ENCODE measurements around the gene MRPL54.

The MRPL54 gene

DNA sequence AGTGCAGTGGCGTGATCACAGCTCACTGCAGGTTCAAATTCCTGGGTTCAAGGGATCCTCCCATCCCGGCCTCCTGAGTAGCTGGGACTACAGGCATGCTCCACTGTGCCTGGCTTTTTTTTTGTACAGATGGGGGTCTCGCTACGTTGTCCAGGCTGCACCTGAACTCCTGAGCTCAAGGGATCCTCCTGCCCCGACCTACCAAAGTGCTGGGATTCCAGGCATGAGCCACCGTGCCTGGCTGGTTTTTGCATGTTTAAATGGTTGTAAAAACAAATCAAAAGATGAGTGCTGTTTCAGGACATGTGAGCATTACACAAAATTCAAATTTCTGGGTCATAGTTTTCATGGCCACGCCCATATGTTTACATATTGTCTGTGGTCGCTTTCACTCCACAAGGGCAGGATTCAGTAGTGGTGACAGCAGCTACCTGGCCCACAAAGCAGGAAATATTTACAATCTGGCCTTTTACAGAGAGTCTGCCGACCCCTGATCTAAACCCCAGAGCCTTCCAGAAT, 18.4 kb downstream of the MRPL54 start:
- TF ChIP-seq, protein P1, sequence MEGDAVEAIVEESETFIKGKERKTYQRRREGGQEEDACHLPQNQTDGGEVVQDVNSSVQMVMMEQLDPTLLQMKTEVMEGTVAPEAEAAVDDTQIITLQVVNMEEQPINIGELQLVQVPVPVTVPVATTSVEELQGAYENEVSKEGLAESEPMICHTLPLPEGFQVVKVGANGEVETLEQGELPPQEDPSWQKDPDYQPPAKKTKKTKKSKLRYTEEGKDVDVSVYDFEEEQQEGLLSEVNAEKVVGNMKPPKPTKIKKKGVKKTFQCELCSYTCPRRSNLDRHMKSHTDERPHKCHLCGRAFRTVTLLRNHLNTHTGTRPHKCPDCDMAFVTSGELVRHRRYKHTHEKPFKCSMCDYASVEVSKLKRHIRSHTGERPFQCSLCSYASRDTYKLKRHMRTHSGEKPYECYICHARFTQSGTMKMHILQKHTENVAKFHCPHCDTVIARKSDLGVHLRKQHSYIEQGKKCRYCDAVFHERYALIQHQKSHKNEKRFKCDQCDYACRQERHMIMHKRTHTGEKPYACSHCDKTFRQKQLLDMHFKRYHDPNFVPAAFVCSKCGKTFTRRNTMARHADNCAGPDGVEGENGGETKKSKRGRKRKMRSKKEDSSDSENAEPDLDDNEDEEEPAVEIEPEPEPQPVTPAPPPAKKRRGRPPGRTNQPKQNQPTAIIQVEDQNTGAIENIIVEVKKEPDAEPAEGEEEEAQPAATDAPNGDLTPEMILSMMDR (IDR thresholded peaks at IDR 0.05; ENCODE audit: low read depth, low read length, missing control alignments): no peak

DNA sequence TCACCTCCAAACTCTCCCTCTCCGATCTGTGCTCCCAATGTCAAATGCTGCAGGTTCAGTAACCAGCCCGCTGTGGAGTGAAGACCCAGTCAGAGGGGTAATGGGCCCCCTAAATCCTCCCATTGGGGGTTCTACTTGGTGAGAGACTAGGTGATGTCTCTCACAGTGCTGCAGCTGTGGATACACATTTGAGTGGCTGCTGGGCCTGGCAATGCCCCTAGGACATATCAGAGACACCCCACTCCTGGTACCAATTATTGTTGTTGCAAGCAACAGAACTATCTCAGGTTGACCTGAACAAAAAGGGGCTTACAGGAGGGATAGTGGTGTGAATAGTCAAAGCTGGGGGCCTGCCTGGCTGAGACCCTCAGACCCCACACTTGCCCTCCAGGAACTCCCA, 19.1 kb downstream of the MRPL54 start:
- TF ChIP-seq, protein P1 (IDR thresholded peaks at IDR 0.05; ENCODE audit: low read depth, low read length, missing control alignments): no peak
- H3K4me3 ChIP-seq (ENCODE audit: low read depth, low read length): no peak overlapping the region
- no peak for DNase-seq (ENCODE audit: low read depth)

More for the DNA sequence above, 18.4 kb downstream of the MRPL54 start:
- no peak overlapping the region for H3K4me3 ChIP-seq (ENCODE audit: low read depth, low read length)
- DNase-seq (ENCODE audit: low read depth): no peak

DNA sequence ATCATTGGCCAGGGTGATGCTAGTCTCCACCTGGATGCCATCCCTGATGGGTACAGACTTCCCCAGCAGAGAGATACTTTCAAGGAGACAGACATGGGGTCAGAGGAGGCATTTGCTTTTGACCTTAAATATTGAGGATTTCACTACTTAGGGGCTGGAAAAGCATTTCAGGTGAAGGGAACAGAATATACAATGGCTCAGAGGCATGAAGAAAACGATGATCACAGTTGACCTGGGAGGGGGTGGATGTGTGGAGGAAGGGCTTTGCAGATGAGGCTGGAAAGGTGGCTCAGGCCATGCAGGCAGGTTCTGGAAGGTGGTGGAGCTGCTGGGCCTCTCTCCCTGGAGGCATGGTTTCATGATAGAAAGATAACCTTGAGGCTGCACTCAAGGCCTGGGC, 19.8 kb downstream of the MRPL54 start:
- TF ChIP-seq, protein P1 (IDR thresholded peaks at IDR 0.05; ENCODE audit: low read depth, low read length, missing control alignments): no peak
- DNase-seq (ENCODE audit: low read depth): no peak
- no peak overlapping the region for H3K4me3 ChIP-seq (ENCODE audit: low read depth, low read length)

DNA sequence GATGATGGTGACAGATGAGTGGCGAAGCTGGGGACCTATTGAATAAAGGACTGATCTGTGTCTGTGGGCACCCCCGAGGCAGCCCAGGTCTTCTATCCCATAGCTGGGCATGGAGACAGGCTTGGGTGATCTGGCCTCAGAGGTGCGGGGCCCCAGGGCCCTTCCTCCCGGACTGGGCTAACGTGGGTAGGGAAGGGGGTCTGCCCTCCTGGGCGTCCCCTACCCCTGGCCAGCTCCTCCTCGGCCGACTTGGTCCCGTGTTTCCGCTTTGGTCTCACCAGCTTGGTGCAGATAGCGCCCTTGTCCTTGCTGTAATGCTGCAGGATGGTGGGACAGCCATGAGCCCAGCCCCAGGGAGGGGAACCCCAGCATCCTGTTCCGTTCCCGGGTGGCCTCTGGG, 20.4 kb downstream of the MRPL54 start:
- H3K4me3 ChIP-seq (ENCODE audit: low read depth, low read length): no peak overlapping the region
- TF ChIP-seq, protein P1 (IDR thresholded peaks at IDR 0.05; ENCODE audit: low read depth, low read length, missing control alignments): no peak

DNA sequence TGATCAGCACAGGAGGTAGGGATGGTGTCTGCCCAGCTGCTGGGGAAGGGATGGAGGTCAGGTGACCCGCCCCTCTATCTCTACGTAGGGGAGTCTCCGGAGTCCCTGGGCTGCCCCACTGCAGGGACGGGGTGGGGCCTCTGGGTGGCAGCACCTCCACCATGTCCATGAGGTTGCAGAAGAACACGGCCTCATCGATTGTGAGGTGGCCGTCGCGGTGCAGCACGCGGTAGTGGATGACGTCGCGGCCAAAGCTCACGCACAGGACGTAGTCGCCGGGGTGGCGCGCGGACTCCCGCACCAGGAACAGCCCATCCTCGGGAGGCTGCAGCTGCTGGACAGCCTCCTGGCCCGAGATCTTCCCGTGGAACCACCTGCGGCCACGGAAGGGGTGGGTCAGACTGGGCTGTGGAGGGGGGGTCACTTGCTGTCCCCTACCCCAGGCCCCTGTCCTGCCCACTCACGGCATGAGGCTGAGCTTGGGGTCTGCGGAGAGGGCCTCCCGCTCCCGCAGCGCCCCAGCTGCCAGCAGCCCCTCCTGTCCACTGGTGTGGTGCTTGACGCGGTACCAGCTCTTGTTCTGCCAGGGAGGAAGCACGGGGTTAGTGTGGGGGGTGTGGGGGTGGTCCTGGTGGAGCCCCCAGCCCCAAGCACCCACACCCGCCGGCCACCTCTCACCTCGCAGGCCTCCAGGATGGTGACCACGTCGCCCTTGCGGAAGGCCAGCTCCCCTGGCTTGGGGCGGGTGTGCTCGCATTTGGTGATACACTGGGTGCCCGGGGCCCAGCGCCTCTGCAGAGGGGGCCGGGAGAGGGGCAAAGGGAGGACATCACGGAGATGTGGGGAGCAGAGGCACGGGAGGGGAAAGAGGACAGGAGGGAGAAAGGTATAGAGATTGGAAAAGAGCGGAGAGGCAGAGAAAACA, 21.4 kb downstream of the MRPL54 start:
- DNase-seq (ENCODE audit: low read depth): no peak
- TF ChIP-seq, protein P1 (IDR thresholded peaks at IDR 0.05; ENCODE audit: low read depth, low read length, missing control alignments): peak; percentile 52
- H3K4me3 ChIP-seq (ENCODE audit: low read depth, low read length): no peak overlapping the region

More for the DNA sequence above, 20.4 kb downstream of the MRPL54 start:
- DNase-seq (ENCODE audit: low read depth): no peak

DNA sequence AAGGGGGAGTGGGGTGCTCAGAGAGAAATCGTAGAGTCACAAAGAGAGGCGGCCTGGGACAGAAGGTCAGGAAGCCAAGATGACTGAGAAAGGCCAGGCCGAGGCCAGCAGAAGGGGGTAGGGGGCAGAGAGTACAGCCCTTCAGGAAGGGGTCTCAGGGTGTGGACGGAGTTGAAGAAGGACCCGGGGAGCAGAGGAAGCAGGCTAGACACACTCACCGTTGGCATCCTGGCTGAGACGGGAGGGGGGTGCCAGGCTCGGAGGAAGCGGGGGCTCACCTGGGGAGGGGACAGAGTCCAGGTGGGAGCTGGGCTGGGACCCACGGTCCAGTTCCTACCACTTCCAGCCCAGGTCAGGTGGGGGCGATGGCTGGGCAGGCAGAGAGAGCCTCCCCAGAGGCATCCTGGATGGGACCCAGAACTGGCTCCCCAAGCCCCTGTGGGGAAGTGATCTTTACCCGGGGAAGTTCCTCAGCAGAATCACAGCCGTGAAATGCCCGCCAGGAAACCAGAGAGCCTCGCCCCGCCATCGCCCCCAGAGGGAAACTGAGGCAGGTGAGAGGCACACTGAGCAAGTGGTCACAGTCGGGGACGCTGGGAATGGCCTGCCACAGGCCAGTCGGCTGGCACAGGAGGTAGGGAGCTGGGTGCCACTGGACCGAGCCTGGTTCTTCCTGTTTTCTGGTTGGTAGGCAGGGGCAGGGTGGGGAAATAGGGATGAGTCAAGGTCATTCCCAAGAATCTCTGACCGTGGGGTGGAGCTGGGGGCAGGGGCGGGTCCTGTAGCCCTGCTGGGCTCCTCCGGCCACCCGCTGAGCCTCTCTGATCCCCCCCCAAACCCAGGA, 22.3 kb downstream of the MRPL54 start:
- no peak overlapping the region for H3K4me3 ChIP-seq (ENCODE audit: low read depth, low read length)
- TF ChIP-seq, protein P1 (IDR thresholded peaks at IDR 0.05; ENCODE audit: low read depth, low read length, missing control alignments): no peak
- no peak for DNase-seq (ENCODE audit: low read depth)
